Caco-2 (cell line): ENCODE results near the gene MTARC1. TPM values are rescaled to one million over a fixed set of nuclear protein-coding genes. Genes with fewer than 3 reads are reported as not detected.

Experiments used
- BruUV-seq: library from RNA; stranded (reverse); fragments of 400-500 nt; replicated peaks from 2 replicates; lab custom pipeline; 2021; lab: Mats Ljungman, UMichigan
- CTCF ChIA-PET: fragments of 300-600 bp; sonication (Branson Sonifier 250); formaldehyde crosslinking; loops from one replicate; lab custom pipeline; 2022; ENCODE audit warnings: antibody characterized with exemption; lab: Charles Lee
- POLR2A ChIA-PET: fragments of 300-600 bp; sonication (Branson Sonifier 250); formaldehyde crosslinking; loops from one replicate; lab custom pipeline; 2022; ENCODE audit warnings: antibody characterized with exemption; lab: Charles Lee
- DNase-seq, 2 experiments: peaks; one replicate each; pipeline versions ENCODE4 v3.0.0 to v3.0.0-alpha.2; 2020 to 2022
- H3K27me3 ChIP-seq: replicated peaks from 2 replicates; pipeline ENCODE4 v1.6.0; 2011; ENCODE audit warnings: low read length; ENCODE audit not compliant: control insufficient read depth, insufficient read depth
- H3K36me3 ChIP-seq: 2 replicates; pipeline ENCODE4 v1.5.1; 2011; ENCODE audit warnings: low read length; ENCODE audit not compliant: control insufficient read depth, insufficient read depth
- H3K4me1 ChIP-seq: fragments of 250-450 bp; sonication (Bioruptor Pico); 2 replicates; pipeline ENCODE4 v1.5.1; 2020; ENCODE audit warnings: mild to moderate bottlenecking
- H3K4me3 ChIP-seq: 2 replicates; pipeline ENCODE4 v1.5.1; 2011; ENCODE audit warnings: low read depth, mild to moderate bottlenecking, control low read depth, low read length
- H3K9me3 ChIP-seq: fragments of 250-450 bp; sonication (Bioruptor Pico); 2 replicates; pipeline ENCODE4 v1.5.1; 2020; ENCODE audit warnings: mild to moderate bottlenecking, moderate library complexity
- H3K27ac Mint-ChIP-seq: one replicate; pipeline ENCODE4 v1.8.0; 2022; ENCODE audit warnings: mixed read lengths; ENCODE audit not compliant: unreplicated experiment
- H3K27me3 Mint-ChIP-seq: one replicate; pipeline ENCODE4 v1.8.0; 2022; ENCODE audit warnings: mixed read lengths; ENCODE audit not compliant: insufficient read depth, unreplicated experiment
- H3K36me3 Mint-ChIP-seq: one replicate; pipeline ENCODE4 v1.8.0; 2022; ENCODE audit warnings: mild to moderate bottlenecking, mixed read lengths; ENCODE audit not compliant: insufficient read depth, unreplicated experiment
- H3K4me1 Mint-ChIP-seq: one replicate; pipeline ENCODE4 v1.8.0; 2022; ENCODE audit warnings: low read depth, mixed read lengths; ENCODE audit not compliant: unreplicated experiment
- H3K4me3 Mint-ChIP-seq: one replicate; pipeline ENCODE4 v1.8.0; 2022; ENCODE audit warnings: mild to moderate bottlenecking, moderate library complexity, mixed read lengths; ENCODE audit not compliant: unreplicated experiment
- H3K9me3 Mint-ChIP-seq: one replicate; pipeline ENCODE4 v1.8.0; 2022; ENCODE audit warnings: mixed read lengths; ENCODE audit not compliant: unreplicated experiment
- intact Hi-C: fragments of 100-400 bp; cut with micrococcal nuclease; formaldehyde crosslinking; loops from one replicate; pipeline ENCODE4 v1.10.0; 2022; ENCODE audit not compliant: unreplicated experiment
- total RNA-seq: library from RNA; stranded (reverse); gene quantifications from 2 replicates; pipeline ENCODE4 v1.2.3, GENCODE V29; 2022
- TF ChIP-seq, protein P1 (sequence below), 2 experiments: fragments of 200-600 bp in 1 of 2; IDR thresholded peaks; 1 replicate in 1 of 2; 2 replicates in 1 of 2; pipeline versions ENCODE4 v1.5.1 to v1.8.0; 2011 to 2022; ENCODE audit warnings: antibody characterized with exemption in 1 of 2, control low read depth in 1 of 2, inconsistent platforms in 1 of 2, low read depth in 1 of 2, low read length in 1 of 2, mild to moderate bottlenecking in 1 of 2, moderate library complexity in 1 of 2; ENCODE audit not compliant: insufficient read depth in 1 of 2, severe bottlenecking in 1 of 2, unreplicated experiment in 1 of 2

The MTARC1 gene
- total RNA-seq, 1 experiment from 2014 or later = 88.7 TPM

DNA sequence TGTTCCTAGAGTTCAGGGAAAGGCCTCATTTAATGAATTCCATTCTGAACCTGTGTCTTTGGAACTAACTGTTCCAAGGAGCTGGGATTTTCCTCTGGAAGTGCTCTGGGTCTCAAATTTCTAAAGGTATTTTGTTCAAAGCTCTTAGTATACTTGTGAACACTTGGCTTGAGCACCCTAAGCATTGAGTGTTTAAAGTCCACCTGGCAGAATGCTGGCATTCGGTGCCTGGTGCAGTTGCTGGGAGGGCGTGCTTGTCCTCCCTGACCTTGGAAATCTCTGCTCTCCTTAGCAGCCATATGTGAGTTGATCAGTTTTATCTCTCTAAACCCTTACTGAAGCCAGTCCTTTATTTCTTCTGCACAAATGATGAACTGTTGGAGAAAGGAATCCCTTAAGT lies 35.6 kb upstream of the MTARC1 start:
- BruUV-seq = no TSS peak
- H3K36me3 ChIP-seq = peaks cover 1% of the 10 kb centered on the region
- POLR2A ChIA-PET = no interaction called here

DNA sequence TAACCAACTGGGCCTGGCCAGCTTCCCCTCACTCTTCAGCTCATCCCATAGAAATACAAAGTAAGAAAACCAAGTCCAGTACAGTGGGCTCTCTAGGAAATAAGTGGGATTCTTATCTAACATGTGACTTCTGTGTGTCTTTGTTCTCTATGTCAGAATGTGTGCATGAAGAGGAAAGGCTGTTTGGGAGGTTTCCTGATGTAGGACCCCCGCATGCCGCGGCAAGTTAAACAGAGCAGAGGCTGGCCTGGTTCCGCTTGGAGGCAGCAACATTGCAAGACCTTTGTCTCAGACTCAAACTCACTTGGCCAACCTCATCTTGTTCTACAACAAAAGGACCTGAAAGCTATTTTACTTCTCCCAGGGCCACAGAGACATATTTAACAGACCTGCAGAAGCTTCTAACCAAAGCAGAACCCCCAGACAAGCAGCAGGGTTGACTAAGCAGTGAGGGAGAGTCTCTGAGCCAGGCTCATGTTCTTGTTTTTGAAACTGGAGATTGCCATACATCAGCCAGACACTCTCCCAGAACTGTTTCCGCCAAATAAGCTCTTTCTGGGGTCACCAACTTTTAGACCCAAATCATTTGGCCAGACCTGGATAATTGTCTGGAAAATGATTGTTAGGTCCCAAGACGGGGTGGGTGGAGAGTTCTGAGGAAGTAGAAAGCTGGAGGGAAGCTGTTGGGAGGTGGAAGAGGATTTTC lies 32.3 kb upstream of the MTARC1 start:
- TF ChIP-seq, protein P1, sequence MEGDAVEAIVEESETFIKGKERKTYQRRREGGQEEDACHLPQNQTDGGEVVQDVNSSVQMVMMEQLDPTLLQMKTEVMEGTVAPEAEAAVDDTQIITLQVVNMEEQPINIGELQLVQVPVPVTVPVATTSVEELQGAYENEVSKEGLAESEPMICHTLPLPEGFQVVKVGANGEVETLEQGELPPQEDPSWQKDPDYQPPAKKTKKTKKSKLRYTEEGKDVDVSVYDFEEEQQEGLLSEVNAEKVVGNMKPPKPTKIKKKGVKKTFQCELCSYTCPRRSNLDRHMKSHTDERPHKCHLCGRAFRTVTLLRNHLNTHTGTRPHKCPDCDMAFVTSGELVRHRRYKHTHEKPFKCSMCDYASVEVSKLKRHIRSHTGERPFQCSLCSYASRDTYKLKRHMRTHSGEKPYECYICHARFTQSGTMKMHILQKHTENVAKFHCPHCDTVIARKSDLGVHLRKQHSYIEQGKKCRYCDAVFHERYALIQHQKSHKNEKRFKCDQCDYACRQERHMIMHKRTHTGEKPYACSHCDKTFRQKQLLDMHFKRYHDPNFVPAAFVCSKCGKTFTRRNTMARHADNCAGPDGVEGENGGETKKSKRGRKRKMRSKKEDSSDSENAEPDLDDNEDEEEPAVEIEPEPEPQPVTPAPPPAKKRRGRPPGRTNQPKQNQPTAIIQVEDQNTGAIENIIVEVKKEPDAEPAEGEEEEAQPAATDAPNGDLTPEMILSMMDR (IDR thresholded peaks at IDR 0.05; ENCODE audit: insufficient read depth in 1 of 2, low read depth in 1 of 2, low read length in 1 of 2, severe bottlenecking in 1 of 2, unreplicated experiment in 1 of 2) = no peak
- H3K4me3 ChIP-seq = no peak overlapping the region
- peaks cover 1% of the 10 kb centered on the region for H3K36me3 ChIP-seq
- intact Hi-C loops = no loop called here
- POLR2A ChIA-PET = no interaction called here
- Mint-ChIP-seq H3K27me3 (no peaks in the 10 kb centered on the region), H3K9me3 (no peaks in the 10 kb centered on the region), H3K27ac (no peak overlapping the region), H3K4me1 (peaks cover 6% of the 10 kb centered on the region), H3K4me3 (no peak overlapping the region), H3K36me3 (peaks cover 19% of the 10 kb centered on the region)
- CTCF ChIA-PET = no interaction called here
- no peaks in the 10 kb centered on the region for H3K9me3 ChIP-seq
- no TSS peak for BruUV-seq
- DNase-seq = no peak
- no peaks in the 10 kb centered on the region for H3K4me1 ChIP-seq
- H3K27me3 ChIP-seq = no peaks in the 10 kb centered on the region

More for the DNA sequence above, 35.6 kb upstream of the MTARC1 start:
- TF ChIP-seq, protein P1 (IDR thresholded peaks at IDR 0.05; ENCODE audit: insufficient read depth in 1 of 2, low read depth in 1 of 2, low read length in 1 of 2, severe bottlenecking in 1 of 2, unreplicated experiment in 1 of 2) = no peak
- Histone ChIP-seq H3K4me1 (no peaks in the 10 kb centered on the region), H3K4me3 (no peak overlapping the region), H3K9me3 (no peaks in the 10 kb centered on the region), H3K27me3 (no peaks in the 10 kb centered on the region)
- DNase-seq = no peak
- no peak overlapping the region for H3K27ac Mint-ChIP-seq
- peaks cover 9% of the 10 kb centered on the region for H3K36me3 Mint-ChIP-seq
- H3K27me3 Mint-ChIP-seq = no peaks in the 10 kb centered on the region
- H3K9me3 Mint-ChIP-seq = no peaks in the 10 kb centered on the region
- H3K4me3 Mint-ChIP-seq = no peak overlapping the region
- intact Hi-C loops = no loop called here
- CTCF ChIA-PET = no interaction called here
- peaks cover 13% of the 10 kb centered on the region for H3K4me1 Mint-ChIP-seq

DNA sequence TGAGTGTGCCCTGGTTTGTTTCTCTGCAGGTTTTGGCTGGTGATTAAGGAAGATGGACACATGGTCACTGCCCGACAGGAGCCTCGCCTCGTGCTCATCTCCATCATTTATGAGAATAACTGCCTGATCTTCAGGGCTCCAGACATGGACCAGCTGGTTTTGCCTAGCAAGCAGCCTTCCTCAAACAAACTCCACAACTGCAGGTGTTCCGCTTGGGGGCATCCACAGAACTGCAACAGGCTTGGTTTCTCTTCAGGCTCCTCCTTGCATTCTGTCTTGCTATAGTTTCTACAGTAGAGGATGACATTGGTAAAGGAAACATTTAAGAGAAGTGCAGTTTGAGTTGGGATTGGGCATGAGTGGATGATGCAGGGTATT lies 31.8 kb upstream of the MTARC1 start:
- peaks cover 19% of the 10 kb centered on the region for H3K36me3 Mint-ChIP-seq
- no peak overlapping the region for H3K4me3 Mint-ChIP-seq
- Histone ChIP-seq H3K27me3 (no peaks in the 10 kb centered on the region), H3K4me1 (no peaks in the 10 kb centered on the region), H3K9me3 (no peaks in the 10 kb centered on the region), H3K36me3 (peaks cover 1% of the 10 kb centered on the region), H3K4me3 (no peak overlapping the region)
- ChIA-PET CTCF (no interaction called here), POLR2A (no interaction called here)
- H3K9me3 Mint-ChIP-seq = no peaks in the 10 kb centered on the region
- H3K27ac Mint-ChIP-seq = no peak overlapping the region
- peaks cover 6% of the 10 kb centered on the region for H3K4me1 Mint-ChIP-seq
- H3K27me3 Mint-ChIP-seq = no peaks in the 10 kb centered on the region
- intact Hi-C loops = no loop called here
- BruUV-seq = no TSS peak
- no peak for DNase-seq
- TF ChIP-seq, protein P1 (IDR thresholded peaks at IDR 0.05; ENCODE audit: insufficient read depth in 1 of 2, low read depth in 1 of 2, low read length in 1 of 2, severe bottlenecking in 1 of 2, unreplicated experiment in 1 of 2) = no peak
